Measurements from ENCODE around the gene KSR1. TPM values are rescaled to one million over a fixed set of nuclear protein-coding genes. Genes with fewer than 3 reads are reported as not detected.

Gene KSR1
- total and polyA plus RNA-seq, 10 of the 15 experiments (the other 5 are each of a cell fraction or from before 2014, with no cell fraction given): 0.97 to 66.6 (median 22.9) TPM

DNA sequence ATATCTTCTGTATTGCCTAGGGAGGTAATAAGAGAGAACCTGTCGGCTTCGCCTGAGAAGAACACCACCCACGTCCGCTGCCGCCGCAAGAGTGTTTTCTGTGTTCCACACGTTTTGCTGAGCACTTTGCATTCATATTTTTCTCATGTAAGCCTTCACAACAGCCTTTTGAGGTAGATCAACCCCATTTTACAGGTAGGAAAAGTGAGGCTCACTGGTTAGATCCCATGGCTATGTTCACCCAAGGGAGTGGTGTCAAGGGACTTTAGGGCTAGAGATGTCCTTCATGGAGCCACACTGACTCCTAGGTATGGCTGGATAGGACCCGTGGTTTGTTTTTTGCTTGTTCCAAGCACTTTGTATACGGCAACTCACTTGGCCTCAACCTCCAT is 87.7 kb downstream of the KSR1 start (continued):
- TF ChIP-seq FOXK2 (IDR thresholded peaks at IDR 0.05): no peak
- TF ChIP-seq TCF3 (IDR thresholded peaks at IDR 0.05; ENCODE audit: borderline replicate concordance, insufficient read depth, low read depth, low read length): no peak

DNA sequence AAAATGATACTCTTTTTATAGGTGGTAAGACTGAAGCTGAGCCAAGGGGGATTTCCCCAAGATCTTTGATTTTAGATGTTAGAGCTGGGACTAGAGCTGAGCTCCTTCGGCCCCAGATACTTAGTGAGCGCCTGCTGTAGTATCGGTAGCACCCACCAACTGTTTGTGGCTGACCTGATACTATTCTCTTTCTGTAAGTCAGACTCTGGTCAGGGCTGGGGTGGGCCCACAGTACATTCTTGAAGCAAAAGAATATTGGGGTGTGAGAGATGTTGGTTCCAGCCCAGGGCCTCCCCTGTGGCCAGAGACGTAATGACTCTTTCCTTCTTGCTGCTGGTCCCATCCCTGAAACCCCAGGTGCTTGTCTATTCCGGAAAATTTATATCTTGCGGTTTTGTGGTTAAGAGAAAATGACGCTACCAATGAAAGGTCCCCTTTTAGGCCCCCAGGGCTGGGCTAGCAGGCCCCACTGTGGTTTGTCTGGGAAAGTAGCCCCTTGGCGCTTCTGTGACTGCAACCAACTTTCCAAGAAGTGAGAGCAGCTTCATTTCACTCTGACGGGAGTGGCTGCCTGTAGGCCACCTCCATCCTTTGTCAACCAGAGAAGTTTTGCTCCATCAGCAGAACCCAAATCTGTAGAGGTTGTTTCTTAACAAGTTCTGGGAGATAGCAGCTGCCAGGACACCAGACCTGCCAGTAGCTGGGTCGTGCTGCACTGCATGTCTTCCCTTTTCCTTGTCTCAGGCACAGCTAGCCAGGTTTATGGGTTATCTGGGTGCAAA is 88.3 kb downstream of the KSR1 start:
- Histone ChIP-seq H3K9ac (ENCODE audit: control insufficient read depth, insufficient read depth, low read length) (no peak overlapping the region), H3K79me2 (ENCODE audit: control insufficient read depth, insufficient read depth, low read length) (peaks cover 39% of the 10 kb centered on the region), H3K27me3 (replicated peaks in 1 of 2; ENCODE audit: control insufficient read depth in 2 of 2, insufficient read depth in 2 of 2, low read length in 1 of 2) (no peaks in the 10 kb centered on the region), H3K27ac (ENCODE audit: control insufficient read depth, insufficient read depth) (peak overlapping the region; percentile 48; the same call in 1 of the 2 replicates), H2AFZ (ENCODE audit: control insufficient read depth, low read depth, low read length) (no peak overlapping the region), H3K9me3 (replicated peaks; ENCODE audit: control insufficient read depth, insufficient read depth, low read length) (no peaks in the 10 kb centered on the region), H3K4me1 (ENCODE audit: control insufficient read depth, insufficient read depth, low read length) (peaks cover 68% of the 10 kb centered on the region), H4K20me1 (ENCODE audit: control insufficient read depth, insufficient read depth) (peaks cover 27% of the 10 kb centered on the region), H3K4me3 (no peak overlapping the region), H3K4me2 (ENCODE audit: control insufficient read depth, insufficient read depth) (peak overlapping the region; percentile 88), H3K36me3 (ENCODE audit: control insufficient read depth in 2 of 2, insufficient read depth in 2 of 2, low read length in 1 of 2) (peaks cover 0 to 2% of the 10 kb centered on the region in 2 experiments; a peak in 2 of 4 replicates)
- ATAC-seq (peak; percentile 86), FAIRE-seq (peak; percentile 89), DNase-seq (ENCODE audit: low read depth, low spot score) (peak; percentile 96)
- POLR2A ChIA-PET: interaction anchor here (0.6 to 4.0 kb wide), 11 partner anchors 31 to 84 kb away, joined by 3 to 23 read pairs (median 5); no protein-coding TSS in a partner anchor
- WGBS (ENCODE audit: insufficient coverage, insufficient replicate concordance, low lambda C conversion rate, missing lambda C conversion rate): 1% methylated on average over 10 of the region's 10 CpGs
- BruUV-seq (replicated peaks): no TSS peak
- in situ Hi-C loops (cut with MboI): loop anchor here (5.0 to 10.0 kb wide), 7 partner anchors 37 to 500 kb away; partner anchors contain the start of gene NLK
- SMC1A ChIA-PET (ENCODE audit: uncharacterized antibody, unreplicated experiment): interaction anchor here (0.6 to 8.5 kb wide), 22 partner anchors 13 to 303 kb away, joined by 3 to 120 read pairs (median 18); partner anchors contain the start of gene KSR1
- intact Hi-C loops (cut with micrococcal nuclease; ENCODE audit: unreplicated experiment): loop anchor here (1.0 to 10.0 kb wide), 7 partner anchors 24 to 190 kb away; no protein-coding TSS in a partner anchor
- CTCF ChIA-PET: interaction anchor here (0.6 to 8.5 kb wide), 25 partner anchors 8 to 327 kb away, joined by 3 to 60 read pairs (median 3); partner anchors contain the start of gene KSR1
- RAD21 ChIA-PET (ENCODE audit: unreplicated experiment): interaction anchor here (0.9 to 6.9 kb wide), 19 partner anchors 13 to 308 kb away, joined by 3 to 113 read pairs (median 16); partner anchors contain the start of gene KSR1
- no peak; the same call in 1 of the 2 replicates for TF ChIP-seq IRF4 (IDR thresholded peaks at IDR 0.05; ENCODE audit: low read depth, low read length)
- TF ChIP-seq ASH2L (IDR thresholded peaks at IDR 0.05; ENCODE audit: borderline replicate concordance, low read depth): no peak
- TF ChIP-seq, protein P1, sequence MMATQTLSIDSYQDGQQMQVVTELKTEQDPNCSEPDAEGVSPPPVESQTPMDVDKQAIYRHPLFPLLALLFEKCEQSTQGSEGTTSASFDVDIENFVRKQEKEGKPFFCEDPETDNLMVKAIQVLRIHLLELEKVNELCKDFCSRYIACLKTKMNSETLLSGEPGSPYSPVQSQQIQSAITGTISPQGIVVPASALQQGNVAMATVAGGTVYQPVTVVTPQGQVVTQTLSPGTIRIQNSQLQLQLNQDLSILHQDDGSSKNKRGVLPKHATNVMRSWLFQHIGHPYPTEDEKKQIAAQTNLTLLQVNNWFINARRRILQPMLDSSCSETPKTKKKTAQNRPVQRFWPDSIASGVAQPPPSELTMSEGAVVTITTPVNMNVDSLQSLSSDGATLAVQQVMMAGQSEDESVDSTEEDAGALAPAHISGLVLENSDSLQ (IDR thresholded peaks at IDR 0.05): no peak
- TF ChIP-seq RB1 (IDR thresholded peaks at IDR 0.05; ENCODE audit: borderline replicate concordance): no peak; the same call in 1 of the 2 replicates
- TF ChIP-seq SREBF2 (IDR thresholded peaks at IDR 0.05; ENCODE audit: low read length): no peak
- TF ChIP-seq ZSCAN29 (IDR thresholded peaks at IDR 0.05): 0 out of 2 replicates have a peak, but pooled peaks have one; percentile 51
- TF ChIP-seq, protein P2, sequence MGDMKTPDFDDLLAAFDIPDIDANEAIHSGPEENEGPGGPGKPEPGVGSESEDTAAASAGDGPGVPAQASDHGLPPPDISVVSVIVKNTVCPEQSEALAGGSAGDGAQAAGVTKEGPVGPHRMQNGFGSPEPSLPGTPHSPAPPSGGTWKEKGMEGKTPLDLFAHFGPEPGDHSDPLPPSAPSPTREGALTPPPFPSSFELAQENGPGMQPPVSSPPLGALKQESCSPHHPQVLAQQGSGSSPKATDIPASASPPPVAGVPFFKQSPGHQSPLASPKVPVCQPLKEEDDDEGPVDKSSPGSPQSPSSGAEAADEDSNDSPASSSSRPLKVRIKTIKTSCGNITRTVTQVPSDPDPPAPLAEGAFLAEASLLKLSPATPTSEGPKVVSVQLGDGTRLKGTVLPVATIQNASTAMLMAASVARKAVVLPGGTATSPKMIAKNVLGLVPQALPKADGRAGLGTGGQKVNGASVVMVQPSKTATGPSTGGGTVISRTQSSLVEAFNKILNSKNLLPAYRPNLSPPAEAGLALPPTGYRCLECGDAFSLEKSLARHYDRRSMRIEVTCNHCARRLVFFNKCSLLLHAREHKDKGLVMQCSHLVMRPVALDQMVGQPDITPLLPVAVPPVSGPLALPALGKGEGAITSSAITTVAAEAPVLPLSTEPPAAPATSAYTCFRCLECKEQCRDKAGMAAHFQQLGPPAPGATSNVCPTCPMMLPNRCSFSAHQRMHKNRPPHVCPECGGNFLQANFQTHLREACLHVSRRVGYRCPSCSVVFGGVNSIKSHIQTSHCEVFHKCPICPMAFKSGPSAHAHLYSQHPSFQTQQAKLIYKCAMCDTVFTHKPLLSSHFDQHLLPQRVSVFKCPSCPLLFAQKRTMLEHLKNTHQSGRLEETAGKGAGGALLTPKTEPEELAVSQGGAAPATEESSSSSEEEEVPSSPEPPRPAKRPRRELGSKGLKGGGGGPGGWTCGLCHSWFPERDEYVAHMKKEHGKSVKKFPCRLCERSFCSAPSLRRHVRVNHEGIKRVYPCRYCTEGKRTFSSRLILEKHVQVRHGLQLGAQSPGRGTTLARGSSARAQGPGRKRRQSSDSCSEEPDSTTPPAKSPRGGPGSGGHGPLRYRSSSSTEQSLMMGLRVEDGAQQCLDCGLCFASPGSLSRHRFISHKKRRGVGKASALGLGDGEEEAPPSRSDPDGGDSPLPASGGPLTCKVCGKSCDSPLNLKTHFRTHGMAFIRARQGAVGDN (IDR thresholded peaks at IDR 0.05): 0 out of 2 replicates have a peak, but pooled peaks have one; percentile 12
- no peak for TF ChIP-seq POLR2AphosphoS5 (IDR thresholded peaks at IDR 0.05; ENCODE audit: low read length)
- TF ChIP-seq IKZF2 (IDR thresholded peaks at IDR 0.05): peak; percentile 99
- TF ChIP-seq, protein P3, sequence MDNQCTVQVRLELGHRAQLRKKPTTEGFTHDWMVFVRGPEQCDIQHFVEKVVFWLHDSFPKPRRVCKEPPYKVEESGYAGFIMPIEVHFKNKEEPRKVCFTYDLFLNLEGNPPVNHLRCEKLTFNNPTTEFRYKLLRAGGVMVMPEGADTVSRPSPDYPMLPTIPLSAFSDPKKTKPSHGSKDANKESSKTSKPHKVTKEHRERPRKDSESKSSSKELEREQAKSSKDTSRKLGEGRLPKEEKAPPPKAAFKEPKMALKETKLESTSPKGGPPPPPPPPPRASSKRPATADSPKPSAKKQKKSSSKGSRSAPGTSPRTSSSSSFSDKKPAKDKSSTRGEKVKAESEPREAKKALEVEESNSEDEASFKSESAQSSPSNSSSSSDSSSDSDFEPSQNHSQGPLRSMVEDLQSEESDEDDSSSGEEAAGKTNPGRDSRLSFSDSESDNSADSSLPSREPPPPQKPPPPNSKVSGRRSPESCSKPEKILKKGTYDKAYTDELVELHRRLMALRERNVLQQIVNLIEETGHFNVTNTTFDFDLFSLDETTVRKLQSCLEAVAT (IDR thresholded peaks at IDR 0.05): peak; percentile 99
- TF ChIP-seq RCOR1 (conservative IDR thresholded peaks at IDR 0.05; ENCODE audit: low read depth, low read length): no peak
- TF ChIP-seq BRCA1 (IDR thresholded peaks at IDR 0.05; ENCODE audit: low read depth, low read length): no peak
- peak; percentile 80 for TF ChIP-seq CREB1 (IDR thresholded peaks at IDR 0.05; ENCODE audit: low read depth)

Data from GM12878 (cell line).